Pulmonary artery endothelial cell (primary cell): Measurements from ENCODE around the gene EGLN3. TPM values are rescaled to one million over a fixed set of nuclear protein-coding genes. Genes with fewer than 3 reads are reported as not detected.
A peak's percentile ranks its signal among the peaks of the same experiment; 100 is the strongest.
"Not testable (repeated sequence)": the region's sequence is repeated elsewhere in the genome, so short reads cannot be mapped to it uniquely, and the experiment has no call there.

Experiments
- DNase-seq: peaks from one replicate; pipeline ENCODE4 v3.0.0-alpha.2; 2011; ENCODE audit warnings: low read depth, low spot score
- total RNA-seq: library from RNA; depleted of rRNA; stranded (reverse); fragments of >200 nt; gene quantifications from 2 replicates; pipeline ENCODE4 v1.2.3, GENCODE V29; 2014

EGLN3 gene
- total RNA-seq, 1 donor from 2014 or later = 1.5 TPM

DNA sequence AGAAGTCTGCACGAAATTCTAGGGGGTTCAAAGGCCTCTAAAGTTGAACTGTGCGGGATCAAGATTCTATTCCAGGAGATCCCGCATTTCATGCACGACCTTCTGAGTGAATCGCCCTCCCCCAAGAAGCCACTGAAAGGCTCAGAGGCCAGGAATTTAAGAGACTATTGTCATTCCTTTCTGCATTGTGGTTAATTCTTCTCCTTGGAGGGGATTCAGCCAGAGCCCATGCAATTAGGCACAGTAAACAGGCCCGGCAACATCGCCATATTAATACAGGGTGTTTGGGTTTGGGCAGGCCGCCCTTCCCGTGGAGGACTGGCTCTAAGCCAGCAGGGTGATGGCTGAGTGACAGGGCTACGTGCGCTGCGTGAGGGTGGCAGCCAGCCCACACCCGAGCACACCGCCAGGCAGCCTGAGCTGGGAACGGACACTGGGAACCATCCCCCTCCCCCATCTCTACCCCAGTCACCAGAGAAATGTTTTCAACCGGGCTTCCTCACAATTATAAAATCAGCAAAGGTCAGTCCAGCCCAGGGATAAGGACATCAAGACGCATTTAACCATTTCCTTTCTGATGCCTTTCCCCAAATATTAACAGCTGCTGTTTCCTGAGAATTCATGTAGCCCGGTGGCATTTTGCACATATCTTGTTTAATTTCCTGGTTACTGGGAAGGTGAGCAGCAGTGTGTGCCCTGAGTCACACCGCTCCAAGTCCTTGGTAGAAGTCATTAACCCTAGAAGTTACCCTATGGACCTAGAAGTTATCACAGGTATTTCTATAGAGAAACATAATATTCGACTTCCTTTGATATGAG is 12.5 kb downstream of the EGLN3 start:
- DNase-seq = no peak

DNA sequence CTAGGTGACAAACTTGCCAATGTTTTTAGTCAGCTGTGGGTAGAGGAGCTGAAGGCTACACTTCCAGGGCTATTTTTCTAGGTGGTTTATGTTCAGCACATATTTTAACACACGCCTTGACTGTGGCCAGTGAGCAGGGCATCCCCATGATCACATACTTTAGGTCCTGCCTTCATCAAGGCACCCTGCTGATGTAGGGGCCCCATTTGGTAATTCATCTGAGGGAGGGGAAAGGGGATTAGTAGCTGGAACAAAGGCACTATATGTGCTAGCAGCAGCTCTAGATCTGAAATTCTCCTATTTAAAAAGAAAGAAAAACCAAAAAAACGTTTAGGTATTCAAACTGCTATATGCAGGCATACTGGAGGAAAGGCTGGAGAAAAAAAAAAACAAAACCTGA is 14.5 kb downstream of the EGLN3 start:
- no peak for DNase-seq

DNA sequence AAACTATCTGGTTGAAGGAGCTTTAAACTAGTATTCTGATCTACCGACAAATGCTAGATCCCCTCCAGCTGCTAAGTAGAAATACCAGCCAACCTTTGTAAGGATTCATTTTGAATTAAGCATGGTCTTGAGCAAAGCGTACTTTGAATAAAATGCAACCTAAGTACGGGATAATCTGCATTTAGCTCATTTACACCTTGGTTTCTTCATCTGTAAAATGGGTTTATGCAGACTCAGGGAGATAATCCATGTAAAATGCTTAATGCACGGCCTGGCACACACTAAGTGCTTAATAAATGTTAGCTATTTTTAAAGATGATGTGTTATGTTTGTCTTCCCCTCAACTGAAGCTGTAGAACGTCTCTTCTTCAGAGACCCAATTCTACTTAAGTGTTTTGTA is 15.9 kb downstream of the EGLN3 start:
- no peak for DNase-seq

DNA sequence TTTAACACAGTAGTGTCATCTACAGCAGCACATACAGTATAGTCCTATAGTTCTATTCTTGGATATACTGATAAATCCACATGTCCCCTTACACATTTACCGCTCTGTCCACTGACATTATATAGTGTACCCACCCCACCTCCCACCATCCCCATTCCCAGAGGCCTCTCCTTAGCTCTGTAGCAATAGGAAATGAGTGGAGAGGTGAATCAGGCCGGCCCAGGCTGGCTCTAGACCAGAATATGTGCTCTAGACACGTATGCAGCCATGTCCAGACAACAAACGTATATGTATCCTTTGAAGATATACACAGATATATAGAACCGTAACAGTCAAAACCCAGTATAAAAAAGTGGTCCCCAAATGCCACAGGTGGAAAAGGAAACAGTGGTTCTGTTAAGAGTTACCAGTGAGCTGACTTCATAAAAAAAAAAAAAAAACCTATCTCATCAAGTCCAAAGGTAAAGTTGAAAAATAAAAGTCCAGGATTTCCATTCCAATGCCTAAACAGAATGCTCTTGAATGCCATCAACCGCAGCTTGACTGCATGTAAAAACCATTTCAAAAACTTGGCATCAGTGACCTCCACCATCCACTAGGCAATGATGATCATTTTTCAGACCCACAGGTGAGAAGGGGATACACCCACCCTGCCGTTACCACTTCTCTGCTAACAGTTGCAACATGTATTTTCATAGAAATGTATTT is 16.7 kb downstream of the EGLN3 start:
- DNase-seq = no peak

DNA sequence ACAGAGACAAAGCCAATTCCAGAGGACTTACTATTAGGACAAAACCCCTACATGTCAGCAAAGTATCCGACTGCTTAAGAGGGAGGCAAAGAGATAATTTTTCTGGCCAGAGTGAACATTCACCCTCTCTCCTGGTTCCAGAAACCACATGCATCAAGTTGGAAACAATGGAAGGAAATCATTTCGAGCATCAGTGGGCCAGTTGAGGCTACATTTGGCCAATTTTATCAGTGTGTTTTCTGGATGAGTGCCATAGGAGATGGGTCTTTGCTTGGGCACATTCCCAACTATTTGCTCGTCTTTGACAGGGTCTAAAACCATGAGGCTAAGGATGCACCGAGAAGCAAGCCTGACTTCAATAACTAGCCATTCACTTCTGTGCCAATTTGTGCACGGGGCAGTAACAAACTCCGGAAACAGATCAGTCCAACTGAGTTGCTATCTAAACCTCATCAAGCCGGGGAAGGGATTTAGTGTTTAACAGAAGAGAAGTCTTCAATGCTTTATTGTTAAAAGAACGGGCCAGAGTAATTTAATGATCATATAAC is 17.4 kb downstream of the EGLN3 start:
- DNase-seq = no peak

DNA sequence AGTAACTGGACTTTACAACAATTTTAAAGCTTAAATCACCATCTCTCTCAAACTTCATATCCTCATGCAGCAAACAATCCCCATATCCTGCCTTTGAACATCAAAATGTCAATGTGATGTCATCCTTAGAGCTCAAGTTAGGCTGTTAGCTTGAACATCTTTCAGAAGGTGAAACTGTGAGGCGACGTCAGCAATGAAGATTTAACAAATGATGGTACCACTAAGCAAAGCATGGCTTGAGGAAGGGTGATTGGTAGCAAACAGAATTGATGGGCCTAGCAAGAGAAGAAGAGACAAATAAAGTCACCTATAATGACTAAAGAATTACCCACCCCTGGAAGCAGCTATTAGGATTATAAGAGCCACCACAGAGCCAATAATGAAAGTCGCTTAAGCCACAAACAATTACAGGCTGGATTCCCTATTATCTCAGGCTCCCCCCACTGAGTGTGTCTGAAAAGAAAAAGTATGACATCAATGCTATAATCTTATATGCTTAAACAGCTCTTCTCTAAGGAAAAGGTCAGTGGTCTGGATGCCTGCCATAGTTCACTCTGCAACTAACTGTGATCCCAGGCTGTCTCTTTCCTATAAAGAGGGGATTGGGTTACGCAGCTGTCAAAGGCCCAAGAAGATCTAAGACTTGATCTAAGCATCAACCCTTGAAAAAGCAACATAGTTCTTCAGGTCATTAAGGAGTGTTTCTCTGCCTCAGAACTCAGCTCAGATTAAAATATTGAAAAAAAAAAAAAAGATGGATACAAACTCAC is 18.1 kb downstream of the EGLN3 start:
- no peak for DNase-seq

DNA sequence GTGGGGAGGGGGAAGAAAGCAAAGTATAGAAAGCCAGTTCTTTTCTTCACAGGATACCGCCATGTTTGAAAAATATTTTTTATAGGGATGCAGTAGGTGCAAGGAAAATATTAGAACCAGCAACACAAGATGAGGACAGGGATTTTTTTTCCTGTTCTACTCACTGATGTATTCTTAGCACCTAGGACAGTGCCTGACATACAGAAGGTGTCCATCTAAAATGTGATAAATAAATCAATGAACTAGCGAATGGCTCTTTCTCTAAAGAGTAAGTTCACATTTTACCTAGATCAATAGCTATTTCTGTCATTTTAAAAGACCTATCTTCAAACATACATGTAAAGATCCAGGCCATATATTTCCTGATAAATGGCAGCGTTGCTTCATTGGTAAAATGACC is 18.8 kb downstream of the EGLN3 start:
- DNase-seq = no peak

DNA sequence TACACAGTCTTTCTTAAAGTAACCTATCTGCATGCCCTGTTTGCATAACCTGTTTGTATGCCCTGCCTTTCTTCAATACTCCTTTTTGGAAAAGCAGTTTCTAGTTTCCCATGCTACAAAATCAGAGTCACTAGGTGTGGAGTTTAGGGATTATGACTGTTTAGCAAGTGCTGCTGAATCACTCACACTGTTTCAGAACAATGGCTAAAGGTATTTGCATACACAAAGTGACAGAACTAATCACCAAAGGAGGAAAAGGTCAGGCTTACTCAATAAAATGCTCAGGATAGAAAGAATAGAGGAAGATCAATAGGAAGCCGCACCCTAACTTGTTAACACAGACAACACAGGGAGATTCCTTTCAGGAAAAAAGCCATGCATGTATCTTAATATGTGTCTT is 19.4 kb downstream of the EGLN3 start:
- DNase-seq = no peak

DNA sequence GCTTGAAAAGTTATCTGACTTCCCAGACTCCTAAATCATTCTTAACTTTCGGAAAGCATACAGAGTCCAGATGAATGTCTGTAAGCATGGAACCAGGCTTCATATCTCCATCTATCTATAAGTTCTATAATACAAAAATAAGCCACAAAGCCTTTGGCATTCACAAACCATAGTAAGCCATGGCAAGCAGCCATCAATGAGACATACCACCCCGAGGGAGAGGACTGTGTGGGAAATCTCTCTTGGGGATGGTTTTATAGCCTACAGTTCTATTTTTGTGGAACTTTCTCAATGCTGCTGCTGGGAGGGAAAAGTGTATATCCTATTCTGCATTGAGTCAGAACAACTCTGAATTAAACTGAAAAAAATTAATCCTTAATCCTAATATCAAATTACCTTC is 20.4 kb downstream of the EGLN3 start:
- DNase-seq = no peak

DNA sequence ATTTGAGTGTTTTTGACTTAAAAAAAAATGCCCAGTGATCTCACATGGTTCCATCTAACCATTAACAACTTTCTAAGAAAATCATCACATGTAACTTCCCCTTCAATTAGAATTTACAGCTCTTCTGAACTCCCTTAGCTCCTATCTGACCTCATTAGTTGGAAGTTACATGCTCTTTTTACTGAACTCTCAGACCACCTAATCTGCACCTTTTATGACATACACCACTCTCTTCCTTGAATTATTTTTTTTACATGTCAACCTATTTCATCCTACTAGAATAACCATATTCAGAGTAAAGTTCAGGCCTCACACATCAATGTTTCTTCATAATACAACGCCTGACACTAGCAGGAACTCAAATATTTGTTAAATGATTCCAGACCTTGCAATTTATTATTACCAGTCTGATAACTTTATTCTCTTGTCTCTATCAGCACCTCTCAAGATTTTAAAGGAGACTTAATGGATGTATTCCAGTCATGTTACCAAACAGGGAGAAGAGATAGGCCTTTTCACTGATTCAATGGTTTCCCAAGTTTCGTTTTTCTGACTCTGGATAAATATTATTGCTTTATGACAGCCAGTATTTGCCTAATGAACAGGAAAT is 21.0 kb downstream of the EGLN3 start:
- DNase-seq = no peak

DNA sequence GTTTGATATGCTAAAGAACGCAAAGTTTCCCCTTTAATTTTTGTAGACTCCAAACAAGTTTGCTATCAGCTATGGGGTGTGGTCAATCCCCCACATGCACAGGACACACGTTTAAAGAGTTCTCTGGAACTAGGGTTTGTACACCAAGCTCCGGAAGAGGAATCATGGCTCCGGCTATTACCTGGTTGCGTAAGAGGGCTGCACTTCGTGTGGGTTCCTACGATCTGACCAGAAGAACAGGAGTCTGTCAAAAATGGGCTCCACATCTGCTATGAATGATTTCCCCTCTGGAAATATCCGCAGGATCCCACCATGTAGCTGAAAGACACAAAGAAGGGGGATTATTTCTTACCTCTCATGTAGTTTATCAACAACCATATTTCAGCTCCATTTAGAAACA is 22.0 kb downstream of the EGLN3 start:
- no peak for DNase-seq

DNA sequence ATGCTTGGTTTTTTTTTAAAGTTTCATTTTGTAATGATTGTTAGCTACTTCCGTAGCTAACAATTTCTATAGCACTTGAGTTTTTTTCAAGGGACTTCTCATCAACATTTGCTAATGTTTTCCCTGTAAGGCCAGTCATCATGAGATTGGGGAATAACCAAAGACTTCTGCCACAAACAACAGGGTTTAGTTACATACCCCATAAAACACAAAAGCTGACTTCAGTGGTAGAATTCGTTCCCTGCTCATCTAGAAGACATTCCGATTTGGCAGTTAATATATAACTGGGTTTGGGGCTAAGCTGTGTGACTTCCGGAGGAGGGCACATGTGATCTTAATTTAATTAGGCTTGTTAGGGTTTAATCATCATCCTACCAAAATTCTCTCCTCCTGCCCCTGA is 22.9 kb downstream of the EGLN3 start:
- no peak for DNase-seq

DNA sequence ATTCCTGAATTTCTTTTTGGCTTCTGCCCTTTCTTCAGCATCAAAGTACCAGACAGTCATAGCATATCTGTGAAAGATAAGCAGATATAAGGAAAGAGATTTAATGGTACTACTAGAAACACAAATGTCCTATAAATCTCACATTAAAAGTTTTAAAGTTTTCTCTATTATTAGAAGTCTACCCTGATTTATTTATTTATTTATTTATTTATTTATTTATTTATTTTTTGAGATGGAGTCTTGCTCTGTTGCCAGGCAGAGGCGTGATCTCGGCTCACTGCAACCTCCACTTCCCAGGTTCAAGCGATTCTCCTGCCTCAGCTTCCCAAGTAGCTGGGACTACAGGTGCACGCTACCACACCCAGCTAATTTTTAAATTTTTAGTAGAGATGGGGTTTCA is 23.9 kb downstream of the EGLN3 start:
- not testable (repeated sequence) for DNase-seq

DNA sequence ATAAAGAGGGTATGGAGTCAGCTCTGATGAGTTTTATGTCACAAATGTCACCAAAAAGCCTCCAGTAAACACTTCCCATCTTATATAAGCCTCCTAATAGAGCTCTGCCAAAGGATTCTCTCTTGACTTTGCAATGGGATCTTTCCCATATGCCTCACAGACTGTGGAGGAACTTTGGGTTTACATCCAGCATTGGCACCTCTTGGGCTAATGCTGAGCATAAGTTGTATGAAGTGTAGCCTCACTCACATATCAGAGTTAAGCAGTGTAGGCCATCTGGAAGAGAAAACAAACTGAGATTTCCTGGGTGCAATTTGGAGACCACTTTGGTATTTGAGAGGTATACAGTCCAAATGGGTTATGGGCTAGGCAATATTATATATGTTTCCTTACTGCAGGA is 24.9 kb downstream of the EGLN3 start:
- no peak for DNase-seq

DNA sequence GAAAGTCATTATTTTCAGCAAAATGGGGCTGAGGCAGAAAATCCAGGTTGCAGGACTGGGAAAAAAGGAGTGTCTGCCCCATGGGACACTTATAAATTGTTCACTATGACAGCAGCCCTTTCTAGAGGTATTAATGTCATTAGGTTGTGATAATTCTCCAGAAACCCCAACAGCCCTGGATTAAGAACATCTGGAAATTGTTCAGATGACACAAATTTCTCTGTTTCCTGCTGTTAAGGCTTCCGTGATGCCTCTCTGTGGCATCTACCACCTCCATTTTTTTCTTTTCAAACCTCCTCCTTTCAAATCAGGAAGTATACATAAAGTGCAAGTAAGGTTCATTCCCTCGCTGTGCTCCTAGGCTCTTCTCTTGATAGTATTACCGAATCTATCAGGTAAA is 25.6 kb downstream of the EGLN3 start:
- DNase-seq = no peak

DNA sequence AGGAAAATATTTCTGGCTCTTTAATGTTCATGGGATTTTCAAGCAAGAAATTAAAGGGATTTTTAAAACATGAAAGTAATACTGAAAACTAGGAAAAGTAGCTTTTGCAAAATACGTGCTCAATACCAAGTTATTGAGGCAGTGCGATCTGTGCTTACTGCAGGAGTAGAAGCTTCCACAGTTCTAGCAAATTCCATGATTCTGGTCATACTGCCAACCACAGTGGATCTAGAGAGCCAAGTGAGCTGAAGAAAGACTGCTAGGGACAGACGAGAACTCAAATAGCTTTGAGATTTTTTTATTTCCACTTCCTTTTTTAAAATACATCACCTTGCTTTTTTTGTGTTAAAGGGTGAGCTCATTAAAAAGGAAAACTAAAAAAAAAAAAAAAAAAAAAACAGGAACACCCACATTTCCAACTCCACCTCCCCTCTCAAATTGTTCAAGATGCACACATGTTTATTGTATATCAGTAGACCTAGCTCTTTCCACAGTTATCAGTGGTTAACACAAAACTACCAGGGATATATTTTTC is 26.2 kb downstream of the EGLN3 start:
- DNase-seq = no peak

DNA sequence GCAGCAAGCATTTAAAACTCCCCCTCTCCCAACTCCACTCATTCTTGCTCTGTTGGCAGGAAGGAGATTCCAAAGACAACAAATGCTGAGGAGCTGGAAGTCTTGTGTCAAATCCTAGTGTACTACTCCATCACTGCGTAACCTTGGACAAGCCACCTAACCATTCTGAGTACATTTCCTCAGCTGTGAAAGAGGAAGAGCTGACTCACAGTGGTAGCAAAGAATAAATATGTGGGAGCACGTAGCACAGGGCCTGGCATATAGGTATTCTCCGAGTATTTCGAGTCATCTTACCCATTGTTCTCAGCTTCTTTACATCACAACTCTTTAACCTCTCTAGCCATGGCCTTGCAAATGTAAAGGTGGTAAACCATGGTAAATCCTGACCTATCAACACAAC is 28.7 kb downstream of the EGLN3 start:
- DNase-seq = peak; percentile 43

DNA sequence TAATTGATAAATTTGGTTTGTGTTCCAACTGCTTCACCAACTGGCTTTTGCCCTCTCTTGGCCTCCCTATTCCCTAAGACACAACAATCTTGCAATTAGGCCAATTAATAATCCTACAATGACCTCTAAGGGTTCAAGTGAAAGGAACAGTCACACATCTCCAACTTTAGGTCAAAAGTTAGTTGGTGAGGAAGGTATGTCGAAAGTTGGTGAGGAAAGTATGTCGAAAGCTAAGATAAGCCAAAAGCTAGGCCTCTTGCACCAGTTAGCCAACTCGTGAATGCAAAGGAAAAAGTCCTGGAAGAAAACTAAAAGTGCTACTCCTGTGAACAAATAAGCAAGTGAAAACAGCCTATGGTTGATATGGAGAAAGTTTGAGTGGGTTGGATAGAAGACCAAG is 32.6 kb downstream of the EGLN3 start:
- DNase-seq = no peak

DNA sequence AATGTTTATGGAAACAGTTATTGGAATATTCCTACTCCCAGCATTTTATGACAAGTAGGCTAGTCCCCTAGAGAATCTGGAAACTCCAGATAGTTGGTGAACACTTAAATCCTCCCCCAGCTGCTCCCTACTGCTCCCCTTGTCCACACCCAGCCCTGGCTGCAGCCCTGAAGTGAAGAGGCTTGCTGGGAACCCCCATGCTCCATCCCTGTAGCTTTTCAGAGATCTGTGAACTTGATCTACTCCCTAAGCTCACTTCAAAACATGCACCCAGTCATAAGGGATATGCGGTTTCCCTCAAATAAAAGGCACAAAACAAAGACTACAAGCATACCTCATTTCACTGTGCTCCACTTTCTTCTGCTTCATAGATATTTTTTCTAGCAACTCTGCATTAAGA is 33.2 kb downstream of the EGLN3 start:
- no peak for DNase-seq

DNA sequence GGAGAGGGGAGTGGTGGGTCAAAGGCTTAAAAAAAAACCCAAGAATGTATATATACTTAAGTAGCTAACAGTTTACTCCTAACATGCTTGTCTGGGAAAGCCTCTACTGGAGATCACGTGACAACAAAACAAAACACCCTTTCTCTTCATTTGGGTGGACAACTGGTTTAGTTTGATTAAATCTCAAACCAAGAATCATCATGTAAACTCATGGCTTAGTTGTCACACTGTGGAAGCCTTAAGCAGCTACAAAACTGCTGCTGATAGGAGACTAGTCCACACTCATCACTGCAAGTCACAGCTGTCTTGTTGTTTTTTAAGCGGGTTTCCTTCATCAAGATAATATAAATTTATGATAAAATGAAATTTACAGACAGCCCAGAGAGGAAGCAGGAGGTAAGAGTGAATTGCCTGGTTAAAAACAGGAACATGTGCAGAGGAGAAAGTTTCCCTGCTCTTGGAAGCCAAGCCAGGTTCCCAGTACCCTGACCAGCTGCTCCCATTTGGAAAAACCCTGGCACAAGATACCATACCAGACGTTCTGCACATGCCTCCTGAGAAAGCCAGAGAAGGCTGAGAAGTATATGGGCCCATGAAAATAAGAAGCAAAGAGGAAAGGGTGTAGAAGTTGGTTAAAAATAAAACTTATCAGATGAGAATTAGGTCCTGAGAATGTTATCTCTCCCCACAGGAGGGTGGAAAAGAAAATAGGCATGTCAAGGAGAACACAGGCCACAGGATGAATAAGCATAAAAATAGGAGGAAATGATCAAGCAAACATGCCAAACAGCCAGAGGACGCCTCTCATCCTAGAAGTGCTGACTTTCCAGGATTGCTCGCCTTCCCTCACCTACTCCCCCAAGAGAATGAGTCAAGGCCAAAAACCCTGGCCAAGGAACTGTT is 34.0 kb downstream of the EGLN3 start:
- DNase-seq = peak; percentile 36
